GM04504 (cell line): ENCODE data around the gene KIF6.
"Not testable (repeated sequence)": the region's sequence is repeated elsewhere in the genome, so short reads cannot be mapped to it uniquely, and the experiment has no call there.

Experiments
- DNase-seq: peaks from one replicate; pipeline ENCODE4 v3.0.0-alpha.2; 2012; ENCODE audit warnings: low read depth

Gene KIF6

GRCh38 chr6:39289490-39289889, 435.7 kb downstream of the KIF6 start:
- DNase-seq, result no peak

GRCh38 chr6:39287601-39288000, 437.6 kb downstream of the KIF6 start:
- DNase-seq, result no peak

- DNase-seq, result not testable (repeated sequence)
Observed at GRCh38 chr6:39286596-39286995, 438.6 kb downstream of the KIF6 start.

GRCh38 chr6:39282774-39283173, 442.4 kb downstream of the KIF6 start:
- DNase-seq, result no peak

- no peak for DNase-seq
Observed at GRCh38 chr6:39281312-39281980, 443.8 kb downstream of the KIF6 start.

GRCh38 chr6:39280247-39280731, 444.9 kb downstream of the KIF6 start:
- no peak for DNase-seq
